Measurements from ENCODE around the gene KLHL29. TPM values are rescaled to one million over a fixed set of nuclear protein-coding genes. Genes with fewer than 3 reads are reported as not detected.

KLHL29 gene
- total and polyA plus RNA-seq, 2 experiments from 2014 or later = 5.6 to 11.0 TPM

DNA sequence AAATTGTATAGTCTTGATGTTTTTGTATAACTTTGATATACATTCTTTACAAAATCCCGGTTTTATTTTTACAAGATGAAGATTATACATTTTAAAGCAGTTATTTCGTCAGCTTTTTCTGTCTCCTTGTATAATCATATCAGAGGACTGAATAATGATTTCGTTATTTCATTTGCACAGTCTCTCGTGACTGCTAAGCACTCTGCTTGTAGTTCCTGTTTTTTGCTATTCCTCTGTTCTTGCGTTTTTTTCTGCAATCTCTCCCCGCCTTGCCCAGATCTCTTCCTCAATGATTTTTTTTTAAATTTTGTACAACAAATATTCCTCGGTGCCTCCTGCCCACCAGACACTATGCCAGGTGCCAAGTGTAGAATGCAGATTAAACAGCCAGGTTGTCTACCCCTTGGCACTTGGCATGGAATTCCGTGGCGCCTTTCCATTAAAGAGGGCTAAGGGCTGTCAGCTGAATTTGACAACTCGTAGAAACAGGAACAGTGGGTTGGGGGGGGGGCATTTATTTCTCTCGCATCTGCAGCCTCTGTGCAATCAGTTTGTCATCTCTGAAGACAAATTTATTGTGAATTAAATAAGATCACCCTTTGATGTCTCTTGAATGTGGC, 69.6 kb downstream of the KLHL29 start:
- H3K27ac ChIP-seq = no peak overlapping the region
- no peaks in the 10 kb centered on the region for H3K27me3 ChIP-seq
- no peaks in the 10 kb centered on the region for H3K9me3 ChIP-seq (ENCODE audit: low read depth)
- no peaks in the 10 kb centered on the region for H3K36me3 ChIP-seq
- H3K4me3 ChIP-seq = no peak overlapping the region
- no peak for DNase-seq (ENCODE audit: low read depth in 1 of 2, low spot score in 1 of 2)
- TF ChIP-seq, protein P1, sequence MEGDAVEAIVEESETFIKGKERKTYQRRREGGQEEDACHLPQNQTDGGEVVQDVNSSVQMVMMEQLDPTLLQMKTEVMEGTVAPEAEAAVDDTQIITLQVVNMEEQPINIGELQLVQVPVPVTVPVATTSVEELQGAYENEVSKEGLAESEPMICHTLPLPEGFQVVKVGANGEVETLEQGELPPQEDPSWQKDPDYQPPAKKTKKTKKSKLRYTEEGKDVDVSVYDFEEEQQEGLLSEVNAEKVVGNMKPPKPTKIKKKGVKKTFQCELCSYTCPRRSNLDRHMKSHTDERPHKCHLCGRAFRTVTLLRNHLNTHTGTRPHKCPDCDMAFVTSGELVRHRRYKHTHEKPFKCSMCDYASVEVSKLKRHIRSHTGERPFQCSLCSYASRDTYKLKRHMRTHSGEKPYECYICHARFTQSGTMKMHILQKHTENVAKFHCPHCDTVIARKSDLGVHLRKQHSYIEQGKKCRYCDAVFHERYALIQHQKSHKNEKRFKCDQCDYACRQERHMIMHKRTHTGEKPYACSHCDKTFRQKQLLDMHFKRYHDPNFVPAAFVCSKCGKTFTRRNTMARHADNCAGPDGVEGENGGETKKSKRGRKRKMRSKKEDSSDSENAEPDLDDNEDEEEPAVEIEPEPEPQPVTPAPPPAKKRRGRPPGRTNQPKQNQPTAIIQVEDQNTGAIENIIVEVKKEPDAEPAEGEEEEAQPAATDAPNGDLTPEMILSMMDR (IDR thresholded peaks at IDR 0.05; ENCODE audit: low read depth, low read length) = no peak
- peaks cover 3% of the 10 kb centered on the region for H3K4me1 ChIP-seq (ENCODE audit: low read depth)

DNA sequence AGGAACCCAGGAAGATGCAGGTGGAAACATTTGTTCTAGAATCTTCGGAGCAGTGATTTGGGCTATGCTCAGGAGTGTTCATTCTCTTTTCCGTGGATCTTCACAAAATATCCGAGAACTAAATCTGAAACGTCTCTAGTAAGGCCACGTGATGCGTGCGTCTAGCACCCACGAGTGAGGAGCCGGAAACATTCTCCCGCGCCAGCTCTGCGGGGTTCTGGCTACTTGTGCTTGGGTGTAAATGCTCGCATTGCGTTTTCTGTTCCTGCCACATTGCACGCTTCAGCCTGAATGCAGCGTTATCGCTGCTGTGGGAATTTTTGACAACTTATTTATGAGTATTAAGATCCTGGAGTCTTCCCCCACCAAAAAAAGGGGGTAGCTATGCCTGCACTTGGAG, 71.4 kb downstream of the KLHL29 start:
- no peaks in the 10 kb centered on the region for H3K36me3 ChIP-seq
- H3K27me3 ChIP-seq = no peaks in the 10 kb centered on the region
- H3K27ac ChIP-seq = no peak overlapping the region
- no peak for DNase-seq (ENCODE audit: low read depth in 1 of 2, low spot score in 1 of 2)
- H3K9me3 ChIP-seq (ENCODE audit: low read depth) = no peaks in the 10 kb centered on the region
- peaks cover 3% of the 10 kb centered on the region for H3K4me1 ChIP-seq (ENCODE audit: low read depth)
- TF ChIP-seq, protein P1 (IDR thresholded peaks at IDR 0.05; ENCODE audit: low read depth, low read length) = no peak
- H3K4me3 ChIP-seq = no peak overlapping the region

DNA sequence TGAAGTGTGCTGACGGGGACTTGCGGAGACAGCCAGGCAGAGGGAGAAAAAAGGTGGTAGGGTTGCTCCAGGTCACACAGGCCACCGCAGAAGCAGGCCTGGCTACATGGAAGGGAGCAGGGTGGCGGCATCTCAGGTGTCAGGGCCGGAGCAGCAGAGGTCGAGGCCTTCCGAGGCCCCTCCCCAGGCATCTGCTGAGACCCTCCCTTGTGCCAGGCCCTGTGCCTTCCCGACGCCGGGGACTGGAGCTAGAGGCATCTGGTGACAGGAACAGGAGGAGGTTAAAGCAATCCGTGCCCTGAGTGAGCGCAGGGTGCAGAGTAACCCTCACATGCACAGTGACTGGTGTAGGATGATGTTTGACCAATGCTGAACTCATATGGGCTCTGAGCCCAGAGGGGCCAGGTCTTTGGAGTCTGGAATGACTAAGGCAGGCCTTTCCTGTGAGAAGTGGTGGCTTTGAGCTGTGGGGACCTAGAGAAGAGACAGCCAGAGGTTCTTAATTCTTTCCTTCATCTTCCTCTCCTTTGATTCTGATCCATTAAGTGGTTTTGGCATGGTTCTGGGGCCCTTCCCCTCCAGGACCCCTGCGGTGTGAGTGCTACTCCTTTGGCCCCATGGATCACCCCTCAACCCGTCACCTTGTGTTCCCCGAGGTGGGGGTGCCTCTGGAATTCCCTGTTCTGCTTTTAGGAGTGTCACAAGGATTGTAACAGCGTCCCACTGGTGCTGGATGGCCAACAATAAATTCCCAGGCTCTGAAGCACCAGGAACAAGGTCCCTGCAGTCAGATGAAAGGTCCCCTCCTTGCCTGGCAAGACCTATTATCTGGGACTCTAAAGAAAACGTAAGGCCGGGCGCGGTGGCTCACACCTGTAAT, 72.1 kb downstream of the KLHL29 start:
- H3K4me1 ChIP-seq (ENCODE audit: low read depth) = peaks cover 3% of the 10 kb centered on the region
- peak in 1 of 2 donors; percentile 17 for DNase-seq (ENCODE audit: low read depth in 1 of 2, low spot score in 1 of 2)
- no peaks in the 10 kb centered on the region for H3K9me3 ChIP-seq (ENCODE audit: low read depth)
- no peak overlapping the region for H3K27ac ChIP-seq
- no peaks in the 10 kb centered on the region for H3K27me3 ChIP-seq
- TF ChIP-seq, protein P1 (IDR thresholded peaks at IDR 0.05; ENCODE audit: low read depth, low read length) = no peak
- no peak overlapping the region for H3K4me3 ChIP-seq
- H3K36me3 ChIP-seq = no peaks in the 10 kb centered on the region

DNA sequence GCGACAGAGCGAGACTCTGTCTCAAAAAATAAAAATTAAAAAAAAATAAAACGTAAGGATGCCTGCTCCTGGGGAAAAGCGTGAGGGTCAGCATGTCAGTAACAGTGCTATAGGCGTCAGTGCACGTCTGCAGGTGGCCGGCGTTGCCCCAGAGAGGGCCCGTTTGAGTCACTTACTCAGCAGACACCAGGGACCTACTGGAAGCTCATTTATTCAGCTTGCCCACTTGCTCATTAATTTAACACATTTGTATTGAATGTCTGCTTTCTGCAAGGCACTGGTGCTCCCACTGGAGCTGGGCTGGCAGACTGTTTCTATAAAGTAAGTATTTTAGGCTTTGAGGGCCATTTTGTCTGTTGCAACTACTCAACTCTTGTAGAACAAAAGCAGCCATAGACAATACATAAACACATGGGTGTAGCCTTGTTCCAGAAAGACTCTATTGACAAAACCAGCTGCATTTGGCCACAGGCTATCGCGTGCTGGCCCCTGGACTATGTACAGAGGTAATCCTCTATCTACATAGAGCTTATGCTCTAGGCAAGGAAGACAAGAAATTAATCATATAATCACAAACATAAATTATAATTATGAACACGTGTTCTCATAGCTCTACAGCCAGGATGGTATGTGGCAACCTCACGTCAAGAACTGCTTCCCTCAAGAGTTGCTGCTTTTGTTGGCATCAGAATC, 73.2 kb downstream of the KLHL29 start:
- TF ChIP-seq, protein P1 (IDR thresholded peaks at IDR 0.05; ENCODE audit: low read depth, low read length) = no peak
- H3K36me3 ChIP-seq = no peaks in the 10 kb centered on the region
- peaks cover 3% of the 10 kb centered on the region for H3K4me1 ChIP-seq (ENCODE audit: low read depth)
- DNase-seq (ENCODE audit: low read depth in 1 of 2, low spot score in 1 of 2) = no peak
- H3K4me3 ChIP-seq = no peak overlapping the region
- no peaks in the 10 kb centered on the region for H3K9me3 ChIP-seq (ENCODE audit: low read depth)
- H3K27ac ChIP-seq = no peak overlapping the region
- H3K27me3 ChIP-seq = no peaks in the 10 kb centered on the region

DNA sequence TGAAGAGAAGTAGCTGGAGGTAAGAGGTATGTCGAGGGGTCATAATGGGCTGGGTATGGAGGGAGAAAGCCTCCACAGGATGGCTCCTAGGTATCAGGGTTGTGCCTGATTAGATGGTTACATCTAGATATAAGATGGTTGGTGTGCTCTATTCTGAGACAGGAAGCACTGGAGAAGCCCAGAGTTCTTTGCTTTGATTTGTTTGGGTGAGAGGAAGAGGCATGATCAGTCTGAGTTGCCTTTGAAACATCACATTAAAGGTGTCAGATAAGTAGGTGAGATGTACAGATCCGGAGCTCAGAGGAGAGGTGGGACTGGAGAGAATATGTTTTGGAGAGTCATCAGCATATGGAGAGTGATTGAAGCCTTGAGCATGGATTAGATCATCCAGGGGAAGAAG, 74.1 kb downstream of the KLHL29 start:
- Histone ChIP-seq H3K9me3 (ENCODE audit: low read depth) (no peaks in the 10 kb centered on the region), H3K4me3 (no peak overlapping the region), H3K27me3 (no peaks in the 10 kb centered on the region), H3K27ac (no peak overlapping the region), H3K36me3 (no peaks in the 10 kb centered on the region), H3K4me1 (ENCODE audit: low read depth) (peaks cover 3% of the 10 kb centered on the region)
- no peak for DNase-seq (ENCODE audit: low read depth in 1 of 2, low spot score in 1 of 2)
- TF ChIP-seq, protein P1 (IDR thresholded peaks at IDR 0.05; ENCODE audit: low read depth, low read length) = no peak
